Measurements from ENCODE around the gene TENM3.

Gene TENM3

DNA sequence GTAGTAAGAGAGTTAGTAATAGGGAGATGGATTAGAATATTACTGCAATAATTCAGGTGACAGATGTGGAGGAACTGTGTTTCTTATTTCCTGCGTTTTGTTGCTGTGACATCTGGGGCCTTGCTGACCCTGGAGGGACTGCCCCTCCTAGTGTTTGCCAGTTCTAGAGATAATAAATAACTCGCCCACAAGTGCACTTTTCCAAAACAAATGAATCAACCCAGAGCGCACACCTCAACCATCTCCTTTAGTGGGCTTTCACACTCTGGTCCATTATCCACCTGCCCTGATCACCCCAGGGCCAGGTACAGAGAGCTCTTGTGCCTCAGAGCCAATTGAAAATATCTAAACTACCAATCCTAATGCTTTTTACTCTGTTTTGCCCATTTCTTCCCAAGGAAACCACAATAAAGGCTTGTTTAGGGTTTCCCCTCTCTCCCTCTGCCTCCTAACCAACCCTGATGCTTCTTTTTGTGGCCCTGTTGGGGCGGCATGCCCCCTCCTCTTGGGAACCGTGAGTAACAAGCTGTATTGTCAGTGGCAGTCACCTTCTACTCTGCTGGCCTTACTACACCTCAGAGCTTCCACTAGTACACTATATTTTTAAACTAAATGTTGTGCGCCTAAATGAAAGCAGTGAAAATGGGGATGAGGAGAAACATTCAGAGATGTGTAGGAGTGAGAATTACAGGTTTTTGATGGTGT lies 270.5 kb downstream of the TENM3 start:
- TF ChIP-seq EZH2phosphoT487 (IDR thresholded peaks at IDR 0.05; ENCODE audit: low read length) (no peak), CTCF (IDR thresholded peaks at IDR 0.05; ENCODE audit: low read length) (no peak), EZH2 (optimal IDR thresholded peaks at IDR 0.05; ENCODE audit: low read depth, low read length) (no peak)
- H4K20me1 ChIP-seq (ENCODE audit: insufficient read depth, low read length) = no peaks in the 10 kb centered on the region
- no peaks in the 10 kb centered on the region for H3F3A ChIP-seq (ENCODE audit: insufficient read depth, low read length)
- no peak for DNase-seq
- H3K9ac ChIP-seq (ENCODE audit: low read length) = no peak overlapping the region
- H3K4me1 ChIP-seq (ENCODE audit: low read length) = no peaks in the 10 kb centered on the region
- H3K79me2 ChIP-seq (ENCODE audit: low read length) = no peaks in the 10 kb centered on the region
- H3K9me3 ChIP-seq (replicated peaks; ENCODE audit: insufficient read depth, low read length) = no peaks in the 10 kb centered on the region
- H3K9me2 ChIP-seq (replicated peaks; ENCODE audit: insufficient read depth, low read length) = no peaks in the 10 kb centered on the region
- no peak overlapping the region for H3K4me3 ChIP-seq (ENCODE audit: low read length)
- no peak overlapping the region for H3K27ac ChIP-seq (ENCODE audit: low read length)
- H3K4me2 ChIP-seq (ENCODE audit: low read depth, low read length) = no peak overlapping the region
- H3K36me3 ChIP-seq (replicated peaks; ENCODE audit: insufficient read depth, low read length) = no peaks in the 10 kb centered on the region
- no peak overlapping the region for H2AFZ ChIP-seq (ENCODE audit: low read length)
- H3K27me3 ChIP-seq (replicated peaks; ENCODE audit: insufficient read depth, low read length) = no peaks in the 10 kb centered on the region

GRCh38 chr4:182518421-182518820 lies 275.2 kb downstream of the TENM3 start:
- no peak for DNase-seq
- TF ChIP-seq CTCF (IDR thresholded peaks at IDR 0.05; ENCODE audit: low read length) (no peak), EZH2phosphoT487 (IDR thresholded peaks at IDR 0.05; ENCODE audit: low read length) (no peak), EZH2 (optimal IDR thresholded peaks at IDR 0.05; ENCODE audit: low read depth, low read length) (no peak)
- Histone ChIP-seq H4K20me1 (ENCODE audit: insufficient read depth, low read length) (no peaks in the 10 kb centered on the region), H3K4me1 (ENCODE audit: low read length) (no peaks in the 10 kb centered on the region), H3K9me3 (replicated peaks; ENCODE audit: insufficient read depth, low read length) (no peaks in the 10 kb centered on the region), H3F3A (ENCODE audit: insufficient read depth, low read length) (no peaks in the 10 kb centered on the region), H3K9me2 (replicated peaks; ENCODE audit: insufficient read depth, low read length) (no peaks in the 10 kb centered on the region), H3K4me3 (ENCODE audit: low read length) (no peak overlapping the region), H2AFZ (ENCODE audit: low read length) (no peak overlapping the region), H3K27me3 (replicated peaks; ENCODE audit: insufficient read depth, low read length) (no peaks in the 10 kb centered on the region), H3K4me2 (ENCODE audit: low read depth, low read length) (no peak overlapping the region), H3K79me2 (ENCODE audit: low read length) (no peaks in the 10 kb centered on the region), H3K27ac (ENCODE audit: low read length) (no peak overlapping the region), H3K36me3 (replicated peaks; ENCODE audit: insufficient read depth, low read length) (no peaks in the 10 kb centered on the region), H3K9ac (ENCODE audit: low read length) (no peak overlapping the region)

DNA sequence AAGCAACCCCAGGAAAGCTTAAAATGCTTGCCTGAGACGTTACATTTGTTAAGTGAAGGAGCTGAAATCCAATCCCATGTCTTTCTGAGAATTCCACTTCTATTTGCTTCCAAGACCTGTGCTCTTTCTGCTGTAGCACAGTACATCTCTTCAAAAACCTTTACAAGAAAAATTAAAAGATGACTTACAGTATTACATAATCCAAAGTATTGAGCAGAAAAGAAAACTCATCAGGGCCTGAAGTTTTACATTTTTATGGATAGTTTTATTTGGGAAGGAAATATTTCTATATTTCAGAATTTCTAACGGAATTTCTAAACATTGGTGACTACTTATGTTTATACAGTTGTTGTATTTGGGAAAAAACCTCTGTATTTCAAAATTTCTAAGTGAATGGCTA lies 276.3 kb downstream of the TENM3 start:
- Histone ChIP-seq H3K4me1 (ENCODE audit: low read length) (no peaks in the 10 kb centered on the region), H3K4me2 (ENCODE audit: low read depth, low read length) (no peak overlapping the region), H3K9me3 (replicated peaks; ENCODE audit: insufficient read depth, low read length) (no peaks in the 10 kb centered on the region), H3K4me3 (ENCODE audit: low read length) (no peak overlapping the region), H4K20me1 (ENCODE audit: insufficient read depth, low read length) (no peaks in the 10 kb centered on the region), H3F3A (ENCODE audit: insufficient read depth, low read length) (no peaks in the 10 kb centered on the region), H3K9ac (ENCODE audit: low read length) (no peak overlapping the region), H3K79me2 (ENCODE audit: low read length) (no peaks in the 10 kb centered on the region), H2AFZ (ENCODE audit: low read length) (no peak overlapping the region), H3K9me2 (replicated peaks; ENCODE audit: insufficient read depth, low read length) (no peaks in the 10 kb centered on the region), H3K36me3 (replicated peaks; ENCODE audit: insufficient read depth, low read length) (no peaks in the 10 kb centered on the region), H3K27me3 (replicated peaks; ENCODE audit: insufficient read depth, low read length) (no peaks in the 10 kb centered on the region), H3K27ac (ENCODE audit: low read length) (no peak overlapping the region)
- DNase-seq = no peak
- TF ChIP-seq EZH2 (optimal IDR thresholded peaks at IDR 0.05; ENCODE audit: low read depth, low read length) (no peak), EZH2phosphoT487 (IDR thresholded peaks at IDR 0.05; ENCODE audit: low read length) (no peak), CTCF (IDR thresholded peaks at IDR 0.05; ENCODE audit: low read length) (no peak)

Measured in MM.1S (cell line).